ENCODE results near the gene SMYD5.
A peak's percentile ranks its signal among the peaks of the same experiment; 100 is the strongest.
"Not testable (repeated sequence)": the region's sequence is repeated elsewhere in the genome, so short reads cannot be mapped to it uniquely, and the experiment has no call there.

Gene SMYD5

GRCh38 chr2:73214120-73215035 lies at the start of gene SMYD5:
SMYD5 (plus strand) TSS chr2:73214245; CDS start chr2:73214267, 22 bp downstream.
- peak; percentile 64 to 79 for DNase-seq

DNA sequence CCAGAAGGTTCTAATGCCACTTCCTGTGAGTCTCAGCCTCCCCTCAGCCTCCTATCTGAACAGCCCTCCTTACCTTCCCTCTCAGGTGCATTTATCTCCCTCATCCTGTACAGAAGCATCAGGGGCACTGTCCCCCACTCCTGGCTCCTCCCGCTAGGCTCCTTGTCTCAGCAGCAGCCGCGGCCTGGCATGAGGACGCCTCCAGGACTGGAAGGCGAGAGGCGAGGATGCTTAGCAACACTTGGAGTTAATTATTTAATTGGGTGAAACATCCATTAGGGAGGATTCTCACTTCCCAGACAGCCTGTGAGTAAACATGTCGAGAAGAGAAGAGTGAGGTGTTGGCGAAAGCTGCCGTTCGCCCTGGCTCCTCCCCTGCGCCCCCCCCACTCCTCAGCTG lies 48.1 kb upstream of the SMYD5 start:
- not testable (repeated sequence) for DNase-seq

DNA sequence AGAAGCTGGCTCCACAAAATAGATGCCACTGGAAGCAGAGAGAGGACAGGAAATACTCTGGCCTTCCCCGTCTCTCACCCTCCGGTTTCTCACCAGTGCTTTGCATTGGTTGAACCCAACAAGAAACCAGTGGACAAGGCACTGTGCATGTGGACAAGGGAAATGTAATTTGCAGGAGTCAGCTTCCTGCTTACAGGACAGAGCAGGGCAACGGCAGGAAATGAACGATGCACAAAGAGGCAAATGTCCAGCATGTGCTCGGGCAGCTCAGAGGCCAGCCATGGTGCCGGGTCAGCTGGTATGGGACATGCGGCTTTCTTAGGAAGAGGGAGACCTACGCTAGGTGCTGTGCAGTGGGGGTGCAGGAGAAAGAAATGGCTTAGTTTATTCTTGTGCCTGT lies 47.2 kb upstream of the SMYD5 start:
- not testable (repeated sequence) for DNase-seq

DNA sequence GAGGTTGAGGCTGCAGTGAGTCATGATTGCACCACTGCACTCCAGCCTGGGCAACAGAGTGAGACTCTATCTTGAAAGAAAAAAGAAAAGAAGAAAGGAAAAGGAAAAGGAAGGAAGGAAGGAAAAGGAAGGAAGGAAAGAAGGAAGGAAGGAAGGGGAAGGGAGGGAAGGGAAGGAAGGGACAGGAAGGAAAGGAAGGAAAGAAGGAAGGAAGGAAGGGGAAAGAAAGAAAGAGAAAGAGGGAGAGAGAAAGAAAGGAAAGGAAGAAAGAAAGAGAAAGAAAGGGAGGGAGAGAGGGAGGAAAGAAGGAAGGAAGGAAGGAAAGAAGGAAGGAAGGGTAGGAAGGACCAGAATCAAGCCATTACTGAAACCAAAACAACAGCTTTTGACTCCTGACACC lies 45.7 kb upstream of the SMYD5 start:
- DNase-seq, result not testable (repeated sequence)

DNA sequence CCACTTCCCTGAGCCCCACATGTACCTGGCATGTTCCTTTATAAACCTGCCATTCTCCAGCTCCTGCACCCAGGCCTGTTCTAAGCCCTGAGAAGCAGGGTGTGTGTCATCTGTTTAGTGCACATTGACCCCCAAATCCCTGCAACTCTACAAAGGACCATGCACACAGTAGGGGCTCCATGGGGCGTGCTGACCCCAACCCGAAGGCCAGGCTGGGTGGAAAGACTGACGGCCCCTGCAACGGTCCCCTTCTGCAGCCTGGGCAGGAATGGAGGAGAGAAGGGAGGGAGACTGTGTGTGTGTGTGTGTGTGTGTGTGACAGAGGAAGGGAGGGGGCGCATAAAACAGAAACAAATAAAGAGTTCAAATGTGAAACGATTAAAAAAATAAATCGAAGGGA lies 43.7 kb upstream of the SMYD5 start:
- not testable (repeated sequence) for DNase-seq

DNA sequence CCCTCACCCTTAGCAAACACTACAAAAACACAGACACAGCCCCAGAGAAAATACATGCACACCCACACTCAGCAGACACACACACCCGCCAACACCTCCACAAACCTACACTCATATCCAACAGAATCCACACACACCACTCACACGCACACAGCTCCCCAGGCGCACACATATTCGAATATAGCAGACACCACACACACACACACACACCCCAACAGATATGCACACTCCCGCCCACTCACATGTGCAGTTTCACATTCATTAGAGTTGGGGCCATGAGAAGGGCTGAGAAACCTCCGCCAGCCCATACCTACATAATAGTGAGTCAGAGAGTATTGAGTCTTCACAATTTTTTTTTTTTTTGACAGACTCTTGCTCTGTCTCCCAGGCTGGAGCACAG lies 41.1 kb upstream of the SMYD5 start:
- no peak for DNase-seq

DNA sequence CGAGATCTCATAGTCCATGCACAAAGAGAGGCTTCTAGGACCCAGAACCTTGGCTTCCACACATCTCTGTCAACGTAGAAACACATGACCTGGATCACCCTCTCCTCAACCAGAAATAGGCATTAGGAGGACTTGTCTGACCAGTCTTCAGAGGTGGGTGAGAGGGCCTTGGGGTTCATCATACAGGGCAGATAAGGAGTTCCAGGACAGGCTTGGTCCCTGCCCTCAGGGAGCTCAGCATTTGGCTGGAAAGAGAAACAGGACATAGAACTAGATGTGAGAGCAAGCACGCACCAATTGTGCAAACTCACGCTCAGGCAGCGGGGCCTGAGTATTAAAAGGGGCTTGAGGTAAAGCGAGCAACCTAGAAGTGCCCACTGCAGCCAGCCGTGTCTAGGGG lies 40.3 kb upstream of the SMYD5 start:
- DNase-seq, result no peak

- no peak for DNase-seq
These were observed 39.8 kb upstream of the SMYD5 start for GRCh38 chr2:73174244-73174643.

- DNase-seq, result no peak
These were observed 38.9 kb upstream of the SMYD5 start for GRCh38 chr2:73174941-73175662.

DNA sequence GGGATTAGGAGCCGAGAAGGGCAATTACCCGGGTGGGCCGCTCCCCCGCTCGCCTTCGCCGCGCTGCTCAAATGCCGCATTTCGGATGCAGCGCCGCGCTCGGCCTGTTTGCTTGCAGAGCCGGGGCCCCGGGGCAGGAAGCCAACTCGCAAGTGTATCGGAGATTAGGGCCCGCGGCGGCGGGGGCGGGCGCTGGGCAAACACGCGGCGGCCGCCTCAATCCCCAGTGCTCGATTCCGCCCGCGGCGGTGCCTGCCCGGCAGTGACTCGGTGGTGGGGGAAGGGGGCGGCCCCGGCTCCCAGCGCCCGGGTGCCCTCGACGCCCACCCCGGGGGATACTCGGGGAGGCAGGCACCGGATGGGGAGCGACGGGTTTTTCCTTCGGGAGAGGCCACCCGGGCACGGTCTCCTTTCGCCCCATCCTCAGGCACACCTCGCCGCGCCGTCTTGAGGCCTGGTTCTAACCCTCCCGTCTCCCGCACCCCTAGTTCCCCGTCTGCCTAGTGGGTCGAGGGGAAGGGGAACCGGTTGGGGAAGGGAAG lies 38.3 kb upstream of the SMYD5 start:
- DNase-seq, result peak; percentile 29 to 48

GRCh38 chr2:73176205-73176880 lies 37.7 kb upstream of the SMYD5 start:
- no peak for DNase-seq

GRCh38 chr2:73176881-73177644 lies 37.0 kb upstream of the SMYD5 start:
- peak; percentile 73 to 87 for DNase-seq

DNA sequence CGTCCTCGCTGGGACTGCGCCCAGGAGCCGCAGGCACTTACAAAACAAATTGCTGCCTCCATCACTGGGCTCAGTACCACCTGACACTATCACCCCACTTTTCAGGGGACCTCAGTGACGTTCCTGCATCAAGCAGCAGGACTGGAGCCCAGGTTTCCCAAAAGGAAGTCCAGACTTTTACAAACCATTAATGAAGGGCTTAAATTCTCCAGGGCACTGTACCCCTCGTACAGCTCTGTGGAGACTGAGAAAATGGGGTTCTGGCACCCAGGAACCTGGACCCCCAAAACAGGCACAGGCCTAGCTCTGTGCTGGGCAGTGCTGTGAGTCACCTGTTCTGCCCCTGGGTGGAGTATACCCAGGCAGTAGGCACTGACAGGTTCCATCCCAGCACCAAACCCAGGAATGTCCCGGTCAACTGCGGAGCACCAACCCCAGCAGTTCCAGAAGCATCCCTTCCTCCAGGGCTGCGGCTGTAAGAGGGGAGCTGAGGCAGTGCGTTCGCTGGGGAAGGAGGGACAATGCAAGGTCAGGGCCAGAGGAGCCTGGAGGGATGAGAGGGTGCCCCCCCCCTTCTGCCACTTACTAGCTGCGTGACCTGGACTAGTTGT lies 36.3 kb upstream of the SMYD5 start:
- no peak for DNase-seq

GRCh38 chr2:73185965-73186364 lies 28.1 kb upstream of the SMYD5 start:
- DNase-seq, result no peak

- no peak for DNase-seq
These were observed 26.5 kb upstream of the SMYD5 start for GRCh38 chr2:73187549-73187948.

GRCh38 chr2:73197579-73197978 lies 16.5 kb upstream of the SMYD5 start:
- no peak for DNase-seq

DNA sequence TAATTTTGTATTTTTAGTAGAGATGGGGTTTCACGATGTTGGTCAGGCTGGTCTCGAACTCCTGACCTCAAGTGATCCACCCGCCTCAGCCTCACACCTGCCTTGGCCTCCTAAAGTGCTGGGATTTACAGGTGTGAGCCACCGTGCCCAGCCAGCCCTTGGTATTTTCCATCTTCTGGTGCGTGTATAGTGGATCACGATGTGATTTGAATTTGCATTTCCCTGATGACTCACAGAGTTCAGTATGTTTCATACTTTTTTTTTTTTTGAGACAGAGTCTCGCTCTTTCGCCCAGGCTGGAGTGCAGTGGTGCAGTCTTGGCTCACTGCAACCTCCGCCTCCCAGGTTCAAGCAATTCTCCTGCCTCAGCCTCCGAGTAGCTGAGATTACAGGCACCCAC lies 13.8 kb upstream of the SMYD5 start:
- not testable (repeated sequence) for DNase-seq

DNA sequence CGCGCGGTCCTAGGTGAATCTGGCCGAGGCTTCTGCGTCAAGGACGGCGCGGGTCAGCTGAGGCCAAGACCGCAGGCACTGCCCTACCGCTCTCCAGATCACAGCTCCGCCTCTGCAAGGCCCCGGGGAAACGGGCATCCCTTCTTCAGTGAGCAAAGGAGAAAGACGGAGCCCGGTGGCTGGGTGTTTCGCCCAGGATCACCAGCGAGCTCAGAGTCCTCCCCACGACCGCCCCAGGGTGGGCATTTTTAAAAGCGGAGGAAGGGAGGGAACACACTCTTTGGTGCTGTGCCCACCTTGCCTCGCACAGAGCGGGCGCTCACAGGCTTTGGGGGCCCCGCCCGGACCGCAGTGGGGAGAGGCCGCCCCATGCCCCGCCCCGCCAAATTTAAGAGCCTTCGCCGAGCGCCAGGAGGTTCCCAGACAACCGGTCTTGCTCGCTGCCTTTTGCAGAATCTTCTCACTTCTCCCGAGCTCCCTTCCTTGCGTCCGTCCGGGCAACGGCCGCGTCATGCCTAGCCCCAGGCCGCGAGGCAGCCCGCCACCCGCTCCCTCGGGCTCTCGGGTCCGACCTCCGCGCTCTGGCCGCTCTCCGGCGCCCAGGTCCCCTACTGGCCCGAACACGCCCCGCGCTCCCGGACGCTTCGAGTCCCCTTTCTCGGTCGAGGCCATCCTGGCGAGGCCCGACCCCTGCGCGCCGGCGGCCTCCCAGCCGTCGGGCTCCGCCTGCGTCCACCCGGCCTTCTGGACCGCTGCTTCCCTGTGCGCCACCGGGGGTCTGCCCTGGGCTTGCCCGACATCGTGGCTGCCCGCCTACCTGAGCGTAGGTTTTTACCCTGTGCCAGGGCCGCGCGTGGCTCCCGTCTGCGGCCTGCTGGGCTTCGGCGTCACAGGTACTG lies 11.6 kb upstream of the SMYD5 start, which contains the start of gene NOTO:
TSS of gene NOTO (plus strand) at position 419 of the 899 bp plus-strand sequence. CDS start at position 512, 93 bp downstream.
- DNase-seq, result no peak

DNA sequence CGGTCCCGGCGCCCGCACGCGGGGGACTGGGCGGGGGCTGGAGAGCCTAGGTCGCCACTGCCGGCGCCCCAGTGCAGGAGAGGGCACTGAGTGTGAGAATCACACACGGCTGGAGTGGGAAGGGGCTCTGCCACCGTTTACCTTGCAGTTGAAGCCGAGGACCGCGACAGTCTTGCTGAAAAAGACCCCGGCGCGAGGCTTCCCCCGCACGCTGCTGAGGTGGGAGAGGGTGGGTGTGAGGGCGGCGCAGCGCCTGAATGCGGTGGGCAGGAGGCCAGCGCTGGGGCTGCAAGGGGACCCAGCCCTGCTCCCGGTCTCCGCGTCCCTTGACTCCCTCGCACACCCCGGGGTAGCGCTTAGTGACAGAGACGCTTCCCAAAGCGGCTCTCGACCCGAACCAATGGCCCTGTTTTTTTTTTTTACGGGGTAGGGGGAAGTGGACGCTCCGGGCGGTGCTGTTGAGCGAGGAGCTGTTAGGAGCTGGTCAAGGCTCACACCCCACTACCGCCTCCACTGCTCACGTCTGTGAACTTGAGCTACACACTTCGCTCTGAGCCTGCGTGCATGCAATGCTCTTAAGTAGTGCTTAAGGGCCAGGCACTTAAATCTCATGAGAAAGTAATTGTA lies 10.9 kb upstream of the SMYD5 start:
- DNase-seq, result no peak

GRCh38 chr2:73205611-73206010 lies 8.4 kb upstream of the SMYD5 start:
- DNase-seq, result no peak
